Astrocyte (in vitro differentiated cells and primary cell): Measurements from ENCODE around the gene PLA2G2D. TPM values are rescaled to one million over a fixed set of nuclear protein-coding genes. Genes with fewer than 3 reads are reported as not detected.

ENCODE experiments used
- DNase-seq: peaks from one replicate; pipeline ENCODE4 v3.0.0-alpha.2; 2010; ENCODE audit warnings: low read depth
- FAIRE-seq: peaks from 2 replicates; lab custom pipeline; 2011; peaks lifted over from hg19 to GRCh38; lab: Jason Lieb, UNC
- H2AFZ ChIP-seq: 2 replicates; pipeline ENCODE4 v1.6.0; 2012; ENCODE audit warnings: low read depth, low read length, inconsistent platforms
- H3K27ac ChIP-seq: 2 replicates; pipeline ENCODE4 v1.5.1; 2011; ENCODE audit warnings: low read depth, low read length, inconsistent platforms
- H3K27me3 ChIP-seq: 2 replicates; pipeline ENCODE4 v1.6.0; 2011; ENCODE audit warnings: low read length, inconsistent platforms; ENCODE audit not compliant: insufficient read depth
- H3K36me3 ChIP-seq: 2 replicates; pipeline ENCODE4 v1.5.1; 2011; ENCODE audit warnings: low read length, inconsistent platforms; ENCODE audit not compliant: insufficient read depth
- H3K4me1 ChIP-seq: 2 replicates; pipeline ENCODE4 v1.5.1; 2011; ENCODE audit warnings: low read length, inconsistent platforms; ENCODE audit not compliant: insufficient read depth
- H3K4me2 ChIP-seq: 2 replicates; pipeline ENCODE4 v1.6.0; 2012; ENCODE audit warnings: low read length, inconsistent platforms
- H3K4me3 ChIP-seq: 2 replicates; pipeline ENCODE4 v1.5.1; 2011; ENCODE audit warnings: low read depth, mild to moderate bottlenecking, low read length, inconsistent platforms; ENCODE audit not compliant: insufficient read depth
- H3K79me2 ChIP-seq: 2 replicates; pipeline ENCODE4 v1.6.0; 2012; ENCODE audit warnings: mild to moderate bottlenecking, low read length, inconsistent platforms; ENCODE audit not compliant: insufficient read depth
- H3K9ac ChIP-seq: 2 replicates; pipeline ENCODE4 v1.6.0; 2012; ENCODE audit warnings: mild to moderate bottlenecking, low read length, inconsistent platforms
- H3K9me3 ChIP-seq: 2 replicates; pipeline ENCODE4 v1.5.1; 2012; ENCODE audit warnings: low read depth, mild to moderate bottlenecking, low read length, inconsistent platforms; ENCODE audit not compliant: insufficient read depth
- H4K20me1 ChIP-seq: 2 replicates; pipeline ENCODE4 v1.6.0; 2012; ENCODE audit warnings: low read length, inconsistent platforms; ENCODE audit not compliant: insufficient read depth
- H3K27ac Mint-ChIP-seq: one replicate; pipeline ENCODE4 v1.8.0; 2021; ENCODE audit warnings: mild to moderate bottlenecking, mixed read lengths; ENCODE audit not compliant: unreplicated experiment
- H3K27me3 Mint-ChIP-seq: one replicate; pipeline ENCODE4 v1.8.0; 2021; ENCODE audit warnings: low read depth, mixed read lengths; ENCODE audit not compliant: unreplicated experiment
- H3K36me3 Mint-ChIP-seq: one replicate; pipeline ENCODE4 v1.8.0; 2021; ENCODE audit warnings: low read depth, mixed read lengths; ENCODE audit not compliant: unreplicated experiment
- H3K4me1 Mint-ChIP-seq: one replicate; pipeline ENCODE4 v1.8.0; 2021; ENCODE audit warnings: low read depth, mixed read lengths; ENCODE audit not compliant: unreplicated experiment
- H3K4me3 Mint-ChIP-seq: one replicate; pipeline ENCODE4 v1.8.0; 2021; ENCODE audit warnings: mild to moderate bottlenecking, moderate library complexity, mixed read lengths; ENCODE audit not compliant: unreplicated experiment
- H3K9me3 Mint-ChIP-seq: one replicate; pipeline ENCODE4 v1.8.0; 2021; ENCODE audit warnings: mild to moderate bottlenecking, mixed read lengths; ENCODE audit not compliant: unreplicated experiment
- CTCF ChIP-seq: IDR thresholded peaks from 2 replicates; pipeline ENCODE4 v1.5.1; 2011; ENCODE audit warnings: low read depth, mild to moderate bottlenecking, inconsistent platforms, low read length, moderate library complexity; ENCODE audit not compliant: insufficient read depth
- EZH2 ChIP-seq: IDR thresholded peaks from 2 replicates; pipeline ENCODE4 v1.6.1; 2012; ENCODE audit warnings: mild to moderate bottlenecking, low read length, inconsistent platforms; ENCODE audit not compliant: insufficient read depth
- total RNA-seq: library from RNA; stranded (reverse); gene quantifications from 2 replicates; pipeline ENCODE4 v1.2.1, GENCODE V29; 2021

Gene PLA2G2D
- total RNA-seq, 1 donor from 2014 or later, result not detected

- Histone ChIP-seq H3K27me3 (peaks cover 3% of the 10 kb centered on the region), H3K4me2 (no peak overlapping the region), H3K9ac (no peak overlapping the region), H3K79me2 (no peaks in the 10 kb centered on the region), H2AFZ (no peak overlapping the region), H3K4me1 (no peaks in the 10 kb centered on the region), H3K27ac (no peak overlapping the region), H3K4me3 (no peak overlapping the region), H3K36me3 (no peaks in the 10 kb centered on the region), H4K20me1 (no peaks in the 10 kb centered on the region), H3K9me3 (no peaks in the 10 kb centered on the region)
- Mint-ChIP-seq H3K9me3 (peaks cover 4% of the 10 kb centered on the region), H3K27ac (no peak overlapping the region), H3K36me3 (no peaks in the 10 kb centered on the region), H3K4me1 (no peaks in the 10 kb centered on the region), H3K4me3 (no peak overlapping the region), H3K27me3 (peaks cover 34% of the 10 kb centered on the region)
- TF ChIP-seq CTCF, result no peak
- TF ChIP-seq EZH2, result no peak
- FAIRE-seq, result no peak
- DNase-seq, result no peak
These were observed 21.7 kb upstream of the PLA2G2D start for GRCh38 chr1:20141001-20141400.

DNA sequence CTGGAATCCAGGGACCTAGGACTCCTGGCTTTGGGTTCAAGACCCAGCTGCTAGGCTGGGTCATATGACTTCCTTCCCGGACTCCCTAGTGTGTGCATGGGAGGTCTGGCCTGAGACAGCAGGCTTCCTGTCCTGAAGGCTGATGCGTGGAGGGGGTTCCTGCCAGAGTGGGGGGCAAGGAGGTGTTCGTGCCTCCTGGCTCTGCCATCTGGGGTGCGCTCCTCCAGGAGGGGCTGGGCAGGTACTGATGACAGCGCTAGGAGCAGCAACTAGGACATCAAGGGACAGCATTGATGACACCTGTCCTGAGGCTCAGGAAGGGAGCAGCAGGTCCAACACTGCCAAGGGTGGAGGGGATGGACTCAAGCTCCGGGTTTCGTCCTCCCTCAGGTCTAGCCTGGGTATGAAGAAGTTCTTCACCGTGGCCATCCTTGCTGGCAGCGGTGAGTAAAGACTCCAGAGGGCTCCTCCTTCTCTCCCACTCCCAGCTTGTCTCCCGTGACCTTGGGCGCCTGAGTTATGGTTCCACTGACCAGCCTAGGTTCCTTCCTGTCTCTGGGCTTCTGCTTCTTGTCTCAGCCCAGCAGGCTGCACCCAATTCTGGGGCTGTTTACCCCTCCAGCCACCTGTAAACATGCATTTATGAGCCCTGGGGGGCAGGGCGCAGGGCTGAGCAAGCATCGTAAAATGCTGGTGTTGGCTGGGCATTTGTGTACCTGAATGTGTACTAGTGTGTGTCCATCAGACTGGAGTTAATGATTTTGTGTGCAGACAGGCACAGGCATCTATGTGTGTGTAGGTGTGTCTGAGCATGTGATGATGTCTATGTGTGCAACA, 20.7 kb upstream of the PLA2G2D start:
- H3K36me3 Mint-ChIP-seq, result no peaks in the 10 kb centered on the region
- no peak for DNase-seq
- no peak overlapping the region for H3K27ac ChIP-seq
- no peaks in the 10 kb centered on the region for H3K79me2 ChIP-seq
- H3K4me1 Mint-ChIP-seq, result no peaks in the 10 kb centered on the region
- peaks cover 5% of the 10 kb centered on the region for H3K9me3 Mint-ChIP-seq
- no peak overlapping the region for H3K4me2 ChIP-seq
- no peak overlapping the region for H3K9ac ChIP-seq
- H3K27me3 Mint-ChIP-seq, result peaks cover 34% of the 10 kb centered on the region
- H3K9me3 ChIP-seq, result no peaks in the 10 kb centered on the region
- no peak overlapping the region for H3K4me3 Mint-ChIP-seq
- FAIRE-seq, result no peak
- H4K20me1 ChIP-seq, result no peaks in the 10 kb centered on the region
- H3K27me3 ChIP-seq, result peaks cover 3% of the 10 kb centered on the region
- no peak overlapping the region for H3K4me3 ChIP-seq
- no peak overlapping the region for H2AFZ ChIP-seq
- H3K36me3 ChIP-seq, result no peaks in the 10 kb centered on the region
- H3K27ac Mint-ChIP-seq, result no peak overlapping the region
- no peaks in the 10 kb centered on the region for H3K4me1 ChIP-seq
- no peak for TF ChIP-seq EZH2

DNA sequence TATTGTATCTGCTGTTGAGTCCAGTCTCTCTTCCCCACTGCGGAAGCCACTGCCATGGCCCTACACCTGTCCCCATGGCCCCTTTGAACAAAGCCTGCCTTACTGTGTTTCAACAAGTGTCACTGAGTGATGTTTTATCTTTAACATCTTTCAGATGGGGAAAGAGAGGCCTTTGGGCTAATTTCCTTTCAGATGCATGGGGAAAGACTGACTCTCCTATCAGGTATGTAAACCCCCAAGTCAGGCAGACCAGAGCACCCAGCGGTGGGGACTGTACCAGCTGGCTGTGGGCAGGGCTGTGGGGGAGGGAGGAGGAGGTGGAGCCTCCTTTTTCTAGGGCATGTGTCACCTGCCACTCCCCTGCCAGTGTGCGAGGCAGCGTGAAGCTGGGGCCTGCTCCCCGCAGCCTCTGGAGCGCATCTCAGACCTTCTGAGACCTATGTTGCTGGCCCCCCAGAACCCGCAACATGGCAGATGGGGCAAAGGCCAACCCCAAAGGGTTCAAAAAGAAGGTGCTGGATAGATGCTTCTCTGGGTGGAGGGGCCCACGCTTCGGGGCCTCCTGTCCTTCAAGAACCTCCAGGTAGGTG, 19.7 kb upstream of the PLA2G2D start, which contains the start of gene PLA2G2F:
PLA2G2F (plus strand) TSS at position 363 of the 590 bp plus-strand sequence; CDS start at position 468, 105 bp downstream.
- TF ChIP-seq CTCF (no peak), EZH2 (no peak)
- Mint-ChIP-seq H3K9me3 (peaks cover 5% of the 10 kb centered on the region), H3K27ac (no peak within 1 kb of the TSS), H3K4me1 (no peaks in the 10 kb centered on the region), H3K4me3 (no peak within 1 kb of the TSS), H3K36me3 (no peaks in the 10 kb centered on the region), H3K27me3 (peaks cover 33% of the 10 kb centered on the region)
- Histone ChIP-seq H3K9ac (no peak within 1 kb of the TSS), H3K9me3 (no peaks in the 10 kb centered on the region), H3K79me2 (no peaks in the 10 kb centered on the region), H3K36me3 (no peaks in the 10 kb centered on the region), H2AFZ (no peak within 1 kb of the TSS), H4K20me1 (no peaks in the 10 kb centered on the region), H3K27me3 (peaks cover 3% of the 10 kb centered on the region), H3K4me2 (no peak within 1 kb of the TSS), H3K4me3 (no peak within 1 kb of the TSS), H3K4me1 (no peaks in the 10 kb centered on the region), H3K27ac (no peak within 1 kb of the TSS)
- no peak for FAIRE-seq
- no peak for DNase-seq
